Mesenchymal stem cell (in vitro differentiated cells and primary cell): ENCODE data around the gene SEC11A.
A peak's percentile ranks its signal among the peaks of the same experiment; 100 is the strongest.
"Not testable (repeated sequence)": the region's sequence is repeated elsewhere in the genome, so short reads cannot be mapped to it uniquely, and the experiment has no call there.

Source experiments
- DNase-seq: peaks from one replicate; pipeline ENCODE4 v3.0.0-alpha.2; 2013
- H2AFZ ChIP-seq: one replicate; pipeline ENCODE4 v1.6.1; 2013; ENCODE audit warnings: low read depth, mild to moderate bottlenecking, control low read depth, inconsistent platforms, low read length, moderate library complexity
- H2AK5ac ChIP-seq: 2 replicates; pipeline ENCODE4 v1.6.1; 2013; ENCODE audit warnings: low read length, moderate library complexity, mild to moderate bottlenecking, inconsistent platforms; ENCODE audit not compliant: severe bottlenecking
- H2BK120ac ChIP-seq: one replicate; pipeline ENCODE4 v1.6.1; 2013; ENCODE audit warnings: low read depth, mild to moderate bottlenecking, inconsistent platforms, low read length, moderate library complexity
- H2BK12ac ChIP-seq, 2 experiments: one replicate each; pipeline ENCODE4 v1.6.1; 2013; ENCODE audit warnings: inconsistent platforms in 2 of 2, low read length in 2 of 2, mild to moderate bottlenecking in 2 of 2, moderate library complexity in 2 of 2, control low read depth in 1 of 2
- H2BK15ac ChIP-seq: one replicate; pipeline ENCODE4 v1.6.1; 2013; ENCODE audit warnings: mild to moderate bottlenecking, low read depth, inconsistent platforms; ENCODE audit not compliant: poor library complexity, severe bottlenecking
- H2BK5ac ChIP-seq: 2 replicates; pipeline ENCODE4 v1.6.1; 2013; ENCODE audit warnings: low read depth, mild to moderate bottlenecking, low read length, control low read depth, inconsistent platforms; ENCODE audit not compliant: poor library complexity, severe bottlenecking
- H3K14ac ChIP-seq, 2 experiments: one replicate each; pipeline ENCODE4 v1.6.1; 2013; ENCODE audit warnings: inconsistent platforms in 2 of 2, low read length in 2 of 2, control low read depth in 1 of 2, mild to moderate bottlenecking in 1 of 2, moderate library complexity in 1 of 2
- H3K18ac ChIP-seq, 2 experiments: one replicate each; pipeline ENCODE4 v1.6.1; 2013; ENCODE audit warnings: inconsistent platforms in 2 of 2, low read length in 2 of 2, control low read depth in 1 of 2, low read depth in 1 of 2, mild to moderate bottlenecking in 1 of 2
- H3K23ac ChIP-seq, 2 experiments: one replicate each; pipeline ENCODE4 v1.6.1; 2013; ENCODE audit warnings: inconsistent platforms in 2 of 2, low read length in 2 of 2, mild to moderate bottlenecking in 2 of 2, moderate library complexity in 2 of 2, control low read depth in 1 of 2
- H3K27ac ChIP-seq: 2 replicates; pipeline ENCODE4 v1.5.1; 2013; ENCODE audit warnings: mild to moderate bottlenecking, moderate library complexity, low read length, control low read depth, inconsistent platforms; ENCODE audit not compliant: poor library complexity, severe bottlenecking
- H3K27me3 ChIP-seq, 2 experiments: 2 replicates each; pipeline versions ENCODE4 v1.6.1 to v1.7.0; 2013; ENCODE audit warnings: low read length in 2 of 2, mild to moderate bottlenecking in 2 of 2, moderate library complexity in 2 of 2, control low read depth in 1 of 2, inconsistent platforms in 1 of 2; ENCODE audit not compliant: control insufficient read depth in 1 of 2, insufficient read depth in 1 of 2
- H3K36me3 ChIP-seq, 2 experiments: 2 replicates each; pipeline versions ENCODE4 v1.6.1 to v1.7.0; 2013; ENCODE audit warnings: low read length in 2 of 2, control low read depth in 1 of 2, inconsistent platforms in 1 of 2, low read depth in 1 of 2, mild to moderate bottlenecking in 1 of 2; ENCODE audit not compliant: insufficient read depth in 2 of 2, control insufficient read depth in 1 of 2
- H3K4ac ChIP-seq, 2 experiments: one replicate each; pipeline ENCODE4 v1.6.1; 2013; ENCODE audit warnings: inconsistent platforms in 2 of 2, low read length in 2 of 2, mild to moderate bottlenecking in 2 of 2, moderate library complexity in 2 of 2, control low read depth in 1 of 2, low read depth in 1 of 2
- H3K4me1 ChIP-seq: 2 replicates; pipeline ENCODE4 v1.6.1; 2013; ENCODE audit warnings: low read depth, low read length, control low read depth; ENCODE audit not compliant: control insufficient read depth, insufficient read depth
- H3K4me2 ChIP-seq: 2 replicates; pipeline ENCODE4 v1.6.1; 2013; ENCODE audit warnings: low read length, mild to moderate bottlenecking, inconsistent platforms; ENCODE audit not compliant: poor library complexity, severe bottlenecking
- H3K4me3 ChIP-seq, 2 experiments: 2 replicates each; pipeline versions ENCODE4 v1.5.1 to v1.7.0; 2013; ENCODE audit warnings: low read length in 2 of 2, mild to moderate bottlenecking in 2 of 2, control low read depth in 1 of 2, low read depth in 1 of 2; ENCODE audit not compliant: insufficient read depth in 1 of 2
- H3K79me1 ChIP-seq: replicated peaks from 2 replicates; pipeline ENCODE4 v1.6.1; 2013; ENCODE audit warnings: mild to moderate bottlenecking, control low read depth, low read length, inconsistent platforms; ENCODE audit not compliant: poor library complexity, severe bottlenecking
- H3K9ac ChIP-seq: 2 replicates; pipeline ENCODE4 v1.7.0; 2013; ENCODE audit warnings: mild to moderate bottlenecking, low read length, moderate library complexity
- H3K9me3 ChIP-seq: 2 replicates; pipeline ENCODE4 v1.7.0; 2013; ENCODE audit warnings: mild to moderate bottlenecking, low read length; ENCODE audit not compliant: control insufficient read depth
- H4K8ac ChIP-seq: one replicate; pipeline ENCODE4 v1.6.1; 2013; ENCODE audit warnings: inconsistent platforms, mild to moderate bottlenecking, low read length, moderate library complexity
- H4K91ac ChIP-seq: one replicate; pipeline ENCODE4 v1.6.1; 2013; ENCODE audit warnings: mild to moderate bottlenecking, low read length, inconsistent platforms
- WGBS: methylation state at CpG from one replicate; pipeline ENCODE4 v1.1.7; 2013; ENCODE audit warnings: mixed read lengths; 5-methylcytosine and 5-hydroxymethylcytosine counted together

The SEC11A gene

GRCh38 chr15:84755736-84756527 lies 40.0 kb upstream of the SEC11A start:
- 100% methylated on average over 1 of the region's 1 CpG for WGBS

GRCh38 chr15:84754889-84755288 lies 39.0 kb upstream of the SEC11A start:
- H3K79me1 ChIP-seq, H3K27ac ChIP-seq: not testable (repeated sequence)

More at GRCh38 chr15:84755736-84756527, 40.0 kb upstream of the SEC11A start:
- no peak overlapping the region for H3K4me2 ChIP-seq
- peaks cover 4% of the 10 kb centered on the region for H3K79me1 ChIP-seq
- H3K36me3 ChIP-seq = no peaks in the 10 kb centered on the region
- no peak for DNase-seq
- no peak overlapping the region for H3K14ac ChIP-seq
- H3K27me3 ChIP-seq = no peaks in the 10 kb centered on the region
- H3K23ac ChIP-seq = no peak overlapping the region
- H2BK5ac ChIP-seq = no peak overlapping the region
- no peaks in the 10 kb centered on the region for H3K9me3 ChIP-seq
- H3K18ac ChIP-seq = no peak overlapping the region
- H3K4ac ChIP-seq = no peak overlapping the region
- peaks cover 11% of the 10 kb centered on the region for H3K4me1 ChIP-seq
- H3K27ac ChIP-seq = no peak overlapping the region
- no peak overlapping the region for H3K9ac ChIP-seq
- H2BK12ac ChIP-seq = no peak overlapping the region
- H2AK5ac ChIP-seq = no peak overlapping the region
- H3K4me3 ChIP-seq = no peak overlapping the region
- no peak overlapping the region for H2BK15ac ChIP-seq
- no peak overlapping the region for H4K91ac ChIP-seq
- H4K8ac ChIP-seq = no peak overlapping the region
- no peak overlapping the region for H2AFZ ChIP-seq
- H2BK120ac ChIP-seq = no peak overlapping the region

GRCh38 chr15:84752700-84753099 lies 36.8 kb upstream of the SEC11A start:
- H3K14ac ChIP-seq = no peak overlapping the region
- no peak overlapping the region for H2BK12ac ChIP-seq
- H3K23ac ChIP-seq = no peak overlapping the region
- H2AFZ ChIP-seq = no peak overlapping the region
- no peaks in the 10 kb centered on the region for H3K9me3 ChIP-seq
- no peak overlapping the region for H2AK5ac ChIP-seq
- H3K36me3 ChIP-seq = peaks cover 0 to 2% of the 10 kb centered on the region in 2 experiments
- H3K4me3 ChIP-seq = peak overlapping the region in 1 of 2 experiments; percentile 59
- no peak overlapping the region for H2BK120ac ChIP-seq
- 75% methylated on average over 2 of the region's 3 CpGs for WGBS
- H3K4me2 ChIP-seq = no peak overlapping the region
- H3K27me3 ChIP-seq = no peaks in the 10 kb centered on the region
- H3K4me1 ChIP-seq = peaks cover 12% of the 10 kb centered on the region
- H3K18ac ChIP-seq = no peak overlapping the region
- no peak overlapping the region for H3K4ac ChIP-seq
- no peak overlapping the region for H4K91ac ChIP-seq
- peaks cover 4% of the 10 kb centered on the region for H3K79me1 ChIP-seq
- H3K27ac ChIP-seq = peak overlapping the region; percentile 24
- H2BK15ac ChIP-seq = no peak overlapping the region
- H3K9ac ChIP-seq = peak overlapping the region; percentile 20
- no peak for DNase-seq
- no peak overlapping the region for H4K8ac ChIP-seq
- no peak overlapping the region for H2BK5ac ChIP-seq

More at GRCh38 chr15:84754889-84755288, 39.0 kb upstream of the SEC11A start:
- H2BK120ac ChIP-seq, H2AFZ ChIP-seq, H2BK12ac ChIP-seq, H3K4me2 ChIP-seq, H3K27me3 ChIP-seq, H3K14ac ChIP-seq, H3K4me3 ChIP-seq, DNase-seq, H4K91ac ChIP-seq, H2BK5ac ChIP-seq, H3K4ac ChIP-seq, H3K36me3 ChIP-seq, H4K8ac ChIP-seq, H3K9ac ChIP-seq, H3K9me3 ChIP-seq, H2AK5ac ChIP-seq, H3K23ac ChIP-seq, H3K18ac ChIP-seq, H2BK15ac ChIP-seq: not testable (repeated sequence)
- WGBS = 93% methylated on average over 1 of the region's 4 CpGs
- H3K4me1 ChIP-seq = peaks cover 12% of the 10 kb centered on the region

- Histone ChIP-seq H2BK12ac (no peak overlapping the region), H2BK15ac (no peak overlapping the region), H3K14ac (no peak overlapping the region), H3K9ac (peak overlapping the region; percentile 20), H3K23ac (no peak overlapping the region), H2BK5ac (no peak overlapping the region), H3K18ac (no peak overlapping the region), H2AFZ (no peak overlapping the region), H3K27me3 (no peaks in the 10 kb centered on the region), H4K8ac (no peak overlapping the region), H3K4me3 (peak overlapping the region in 1 of 2 experiments; percentile 59), H3K27ac (peak overlapping the region; percentile 24), H4K91ac (no peak overlapping the region), H3K4me1 (peaks cover 14% of the 10 kb centered on the region), H2AK5ac (no peak overlapping the region), H3K79me1 (peaks cover 4% of the 10 kb centered on the region), H2BK120ac (no peak overlapping the region), H3K36me3 (peaks cover 0 to 2% of the 10 kb centered on the region in 2 experiments), H3K9me3 (no peaks in the 10 kb centered on the region), H3K4ac (no peak overlapping the region), H3K4me2 (no peak overlapping the region)
- WGBS = 94% methylated on average over 1 of the region's 1 CpG
- no peak for DNase-seq
Observed at GRCh38 chr15:84752195-84752594, 36.3 kb upstream of the SEC11A start.
